CD4-positive, CD25-positive, alpha-beta regulatory T cell (primary cell): Measurements from ENCODE around the gene FOXP1. TPM values are rescaled to one million over a fixed set of nuclear protein-coding genes. Genes with fewer than 3 reads are reported as not detected.

Experiments used
- ATAC-seq, 2 donors: fragments of 150-1000 bp; cut with Tn5 transposase; one replicate each; pipeline ENCODE4 v1.10.0; 2021; ENCODE audit warnings: low read depth in 2 of 2, moderate number of reproducible peaks in 2 of 2, moderate library complexity in 1 of 2
- DNase-seq, 3 donors: peaks; one replicate each; pipeline versions ENCODE4 v3.0.0 to v3.0.0-alpha.2; 2012 to 2022; ENCODE audit warnings: mixed read lengths in 1 of 3
- H3K27ac ChIP-seq: one replicate; pipeline ENCODE4 v1.7.0; 2013; ENCODE audit warnings: mild to moderate bottlenecking, low read length; ENCODE audit not compliant: insufficient read depth, poor library complexity, severe bottlenecking
- H3K27me3 ChIP-seq: one replicate; pipeline ENCODE4 v1.7.0; 2013; ENCODE audit warnings: low read length; ENCODE audit not compliant: control insufficient read depth, insufficient read depth
- H3K36me3 ChIP-seq: one replicate; pipeline ENCODE4 v1.7.0; 2013; ENCODE audit warnings: mild to moderate bottlenecking, low read length, moderate library complexity; ENCODE audit not compliant: control insufficient read depth, insufficient read depth
- H3K4me1 ChIP-seq: 2 replicates; pipeline ENCODE4 v1.7.0; 2013; ENCODE audit warnings: mild to moderate bottlenecking, low read length; ENCODE audit not compliant: insufficient read depth, control insufficient read depth, poor library complexity, severe bottlenecking
- H3K4me3 ChIP-seq: one replicate; pipeline ENCODE4 v1.7.0; 2013; ENCODE audit warnings: low read depth, mild to moderate bottlenecking, low read length, moderate library complexity
- H3K9me3 ChIP-seq, 2 experiments: 1 replicate in 1 of 2; 2 replicates in 1 of 2; pipeline ENCODE4 v1.7.0; 2013; ENCODE audit warnings: low read length in 2 of 2, mild to moderate bottlenecking in 1 of 2, moderate library complexity in 1 of 2; ENCODE audit not compliant: control insufficient read depth in 2 of 2
- H3K27ac Mint-ChIP-seq, 3 donors: one replicate each; pipeline ENCODE4 v1.8.0; 2020 to 2022; ENCODE audit warnings: mild to moderate bottlenecking in 3 of 3, mixed read lengths in 3 of 3, moderate library complexity in 2 of 3
- H3K27me3 Mint-ChIP-seq: one replicate; pipeline ENCODE4 v1.8.0; 2022; ENCODE audit warnings: mild to moderate bottlenecking, mixed read lengths
- H3K36me3 Mint-ChIP-seq: one replicate; pipeline ENCODE4 v1.8.0; 2020; ENCODE audit warnings: mixed read lengths
- H3K4me1 Mint-ChIP-seq, 4 donors: one replicate each; pipeline ENCODE4 v1.8.0; 2020 to 2022; ENCODE audit warnings: mixed read lengths in 4 of 4, mild to moderate bottlenecking in 1 of 4
- H3K4me3 Mint-ChIP-seq, 4 donors: one replicate each; pipeline ENCODE4 v1.8.0; 2020 to 2022; ENCODE audit warnings: mild to moderate bottlenecking in 4 of 4, mixed read lengths in 4 of 4, moderate library complexity in 3 of 4
- H3K9me3 Mint-ChIP-seq, 7 donors: one replicate each; pipeline ENCODE4 v1.8.0; 2020 to 2022; ENCODE audit warnings: mixed read lengths in 7 of 7, mild to moderate bottlenecking in 3 of 7, moderate library complexity in 2 of 7
- polyA plus RNA-seq, 4 donors: library from polyadenylated mRNA; unstranded; fragments of 300-500 nt; fragmentation: Illumina TruSeq; gene quantifications; one replicate each; pipeline ENCODE4 v1.2.3, GENCODE V29; 2021
- total RNA-seq: library from RNA; stranded (reverse); gene quantifications from one replicate; pipeline ENCODE4 v1.2.3, GENCODE V29; 2022

The FOXP1 gene
- total and polyA plus RNA-seq, 5 donors from 2014 or later: 301 to 599 (median 346) TPM

DNA sequence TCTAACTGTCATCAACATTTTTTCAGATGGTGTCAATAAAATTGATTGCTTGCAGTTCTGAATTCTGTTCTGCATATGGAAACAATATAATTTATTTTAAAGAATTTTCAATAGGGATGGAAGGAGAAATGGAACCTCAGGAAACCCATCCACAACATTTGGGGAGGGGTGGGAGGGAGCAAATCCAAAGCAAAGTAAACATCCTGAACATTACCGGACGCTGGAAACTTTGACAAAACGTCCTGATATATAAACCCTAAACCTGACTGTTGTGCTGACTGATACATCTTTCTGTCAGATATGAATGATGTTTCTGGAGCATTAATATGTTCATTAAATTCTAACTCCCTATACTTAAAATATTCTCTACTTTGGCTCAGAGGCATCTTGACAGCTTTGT is 479.0 kb downstream of the FOXP1 start:
- H3K4me3 ChIP-seq: no peak overlapping the region
- DNase-seq: no peak
- no peaks in the 10 kb centered on the region for H3K27me3 ChIP-seq
- no peaks in the 10 kb centered on the region for H3K9me3 Mint-ChIP-seq
- H3K27ac ChIP-seq: no peak overlapping the region
- H3K36me3 Mint-ChIP-seq: peaks cover 67% of the 10 kb centered on the region
- H3K36me3 ChIP-seq: peaks cover 44% of the 10 kb centered on the region
- peaks cover 61 to 98% (median 70%) of the 10 kb centered on the region in 4 donors for H3K4me1 Mint-ChIP-seq
- H3K4me1 ChIP-seq: peaks cover 38% of the 10 kb centered on the region
- H3K9me3 ChIP-seq: no peaks in the 10 kb centered on the region
- H3K27ac Mint-ChIP-seq: peak overlapping the region; percentile 83 to 88 (median 83)
- H3K4me3 Mint-ChIP-seq: peak overlapping the region in 1 of 4 donors; percentile 66
- no peak for ATAC-seq
- H3K27me3 Mint-ChIP-seq: no peaks in the 10 kb centered on the region

DNA sequence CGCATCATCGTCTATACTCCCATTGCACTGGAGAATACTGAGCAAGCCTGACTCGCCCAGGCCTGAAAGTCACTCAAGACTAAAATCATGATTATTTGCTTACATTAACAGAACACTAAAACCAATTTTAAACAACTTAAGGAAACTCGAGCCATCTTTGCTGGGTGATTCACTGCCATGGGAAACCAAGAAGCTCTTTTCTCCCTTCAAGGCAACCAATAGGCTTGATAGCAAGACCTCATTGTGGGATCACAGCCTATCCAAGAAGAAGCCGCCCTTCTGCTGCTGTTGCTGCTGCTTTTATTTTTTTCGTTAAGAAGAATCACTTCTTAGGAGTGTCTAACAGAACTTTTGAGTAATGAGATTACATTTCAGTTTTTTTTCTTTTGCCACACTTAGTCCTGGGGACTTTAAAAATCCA is 479.4 kb downstream of the FOXP1 start:
- peaks cover 64% of the 10 kb centered on the region for H3K36me3 Mint-ChIP-seq
- ATAC-seq (no peak), DNase-seq (no peak)
- peak overlapping the region in 2 of 4 donors; percentile 14 to 66 for H3K4me3 Mint-ChIP-seq
- H3K27ac Mint-ChIP-seq: peak overlapping the region; percentile 60 to 83 (median 83)
- H3K4me1 Mint-ChIP-seq: peaks cover 58 to 98% (median 68%) of the 10 kb centered on the region in 4 donors
- peaks cover 35% of the 10 kb centered on the region for H3K4me1 ChIP-seq
- no peaks in the 10 kb centered on the region for H3K27me3 ChIP-seq
- H3K4me3 ChIP-seq: no peak overlapping the region
- peaks cover 42% of the 10 kb centered on the region for H3K36me3 ChIP-seq
- H3K27ac ChIP-seq: no peak overlapping the region
- H3K27me3 Mint-ChIP-seq: no peaks in the 10 kb centered on the region
- H3K9me3 Mint-ChIP-seq: no peaks in the 10 kb centered on the region
- H3K9me3 ChIP-seq: no peaks in the 10 kb centered on the region

GRCh38 chr3:71103430-71103921 is 480.1 kb downstream of the FOXP1 start:
- Histone ChIP-seq H3K36me3 (peaks cover 45% of the 10 kb centered on the region), H3K4me3 (no peak overlapping the region), H3K9me3 (no peaks in the 10 kb centered on the region), H3K4me1 (peaks cover 32% of the 10 kb centered on the region), H3K27ac (no peak overlapping the region), H3K27me3 (no peaks in the 10 kb centered on the region)
- Mint-ChIP-seq H3K27ac (peak overlapping the region; percentile 60 to 83 (median 83)), H3K4me1 (peaks cover 55 to 97% (median 65%) of the 10 kb centered on the region in 4 donors), H3K9me3 (no peaks in the 10 kb centered on the region), H3K27me3 (no peaks in the 10 kb centered on the region), H3K36me3 (peaks cover 58% of the 10 kb centered on the region), H3K4me3 (peak overlapping the region in 1 of 4 donors; percentile 66)
- no peak for DNase-seq
- no peak for ATAC-seq

- Histone ChIP-seq H3K36me3 (peaks cover 50% of the 10 kb centered on the region), H3K27ac (peak overlapping the region; percentile 39), H3K4me3 (peak overlapping the region; percentile 6), H3K4me1 (peaks cover 37% of the 10 kb centered on the region), H3K9me3 (no peaks in the 10 kb centered on the region), H3K27me3 (no peaks in the 10 kb centered on the region)
- Mint-ChIP-seq H3K4me1 (peaks cover 59 to 96% (median 65%) of the 10 kb centered on the region in 4 donors), H3K27me3 (no peaks in the 10 kb centered on the region), H3K9me3 (no peaks in the 10 kb centered on the region), H3K36me3 (peaks cover 55% of the 10 kb centered on the region), H3K27ac (peak overlapping the region in 2 of 3 donors; percentile 44 to 89), H3K4me3 (peak overlapping the region in 3 of 4 donors; percentile 19 to 39 (median 35))
- DNase-seq (no peak), ATAC-seq (no peak)
These were observed 481.2 kb downstream of the FOXP1 start for GRCh38 chr3:71102111-71102983.

- H3K4me3 Mint-ChIP-seq: peak overlapping the region in 3 of 4 donors; percentile 19 to 59 (median 22)
- H3K36me3 Mint-ChIP-seq: peaks cover 62% of the 10 kb centered on the region
- Histone ChIP-seq H3K9me3 (no peaks in the 10 kb centered on the region), H3K4me1 (peaks cover 40% of the 10 kb centered on the region), H3K27me3 (no peaks in the 10 kb centered on the region), H3K36me3 (peaks cover 50% of the 10 kb centered on the region), H3K4me3 (no peak overlapping the region), H3K27ac (peak overlapping the region; percentile 39)
- DNase-seq (no peak), ATAC-seq (no peak)
- H3K27me3 Mint-ChIP-seq: no peaks in the 10 kb centered on the region
- no peaks in the 10 kb centered on the region for H3K9me3 Mint-ChIP-seq
- H3K27ac Mint-ChIP-seq: peak overlapping the region; percentile 89 to 95 (median 89)
- H3K4me1 Mint-ChIP-seq: peaks cover 66 to 96% (median 72%) of the 10 kb centered on the region in 4 donors
These were observed 481.9 kb downstream of the FOXP1 start for GRCh38 chr3:71101626-71102025.

- H3K27me3 Mint-ChIP-seq: no peaks in the 10 kb centered on the region
- Histone ChIP-seq H3K4me3 (peak overlapping the region; percentile 43), H3K36me3 (peaks cover 48% of the 10 kb centered on the region), H3K4me1 (peaks cover 40% of the 10 kb centered on the region), H3K9me3 (no peaks in the 10 kb centered on the region), H3K27me3 (no peaks in the 10 kb centered on the region), H3K27ac (peak overlapping the region; percentile 10)
- no peaks in the 10 kb centered on the region for H3K9me3 Mint-ChIP-seq
- H3K4me3 Mint-ChIP-seq: peak overlapping the region; percentile 3 to 59 (median 20)
- H3K4me1 Mint-ChIP-seq: peaks cover 70 to 96% (median 75%) of the 10 kb centered on the region in 4 donors
- H3K27ac Mint-ChIP-seq: peak overlapping the region; percentile 89 to 95 (median 89)
- DNase-seq (no peak), ATAC-seq (no peak)
- peaks cover 67% of the 10 kb centered on the region for H3K36me3 Mint-ChIP-seq
These were observed 482.5 kb downstream of the FOXP1 start for GRCh38 chr3:71101014-71101413.

- DNase-seq: no peak
- Mint-ChIP-seq H3K4me3 (peak overlapping the region in 3 of 4 donors; percentile 19 to 59 (median 22)), H3K9me3 (no peaks in the 10 kb centered on the region), H3K36me3 (peaks cover 73% of the 10 kb centered on the region), H3K27me3 (no peaks in the 10 kb centered on the region), H3K4me1 (peaks cover 66 to 96% (median 75%) of the 10 kb centered on the region in 4 donors), H3K27ac (peak overlapping the region; percentile 89 to 95 (median 89))
- peak overlapping the region; percentile 10 for H3K27ac ChIP-seq
- peak in 1 of 2 donors; percentile 28 for ATAC-seq
- peak overlapping the region; percentile 43 for H3K4me3 ChIP-seq
- H3K4me1 ChIP-seq: peaks cover 38% of the 10 kb centered on the region
- peaks cover 50% of the 10 kb centered on the region for H3K36me3 ChIP-seq
- H3K9me3 ChIP-seq: no peaks in the 10 kb centered on the region
- H3K27me3 ChIP-seq: no peaks in the 10 kb centered on the region
These were observed 483.4 kb downstream of the FOXP1 start for GRCh38 chr3:71099997-71100719.
